Measurements from ENCODE around the gene RPGRIP1L.

GRCh38 chr16:53707671-53708070 lies 4.0 kb upstream of the RPGRIP1L start:
- TF ChIP-seq, protein P1, sequence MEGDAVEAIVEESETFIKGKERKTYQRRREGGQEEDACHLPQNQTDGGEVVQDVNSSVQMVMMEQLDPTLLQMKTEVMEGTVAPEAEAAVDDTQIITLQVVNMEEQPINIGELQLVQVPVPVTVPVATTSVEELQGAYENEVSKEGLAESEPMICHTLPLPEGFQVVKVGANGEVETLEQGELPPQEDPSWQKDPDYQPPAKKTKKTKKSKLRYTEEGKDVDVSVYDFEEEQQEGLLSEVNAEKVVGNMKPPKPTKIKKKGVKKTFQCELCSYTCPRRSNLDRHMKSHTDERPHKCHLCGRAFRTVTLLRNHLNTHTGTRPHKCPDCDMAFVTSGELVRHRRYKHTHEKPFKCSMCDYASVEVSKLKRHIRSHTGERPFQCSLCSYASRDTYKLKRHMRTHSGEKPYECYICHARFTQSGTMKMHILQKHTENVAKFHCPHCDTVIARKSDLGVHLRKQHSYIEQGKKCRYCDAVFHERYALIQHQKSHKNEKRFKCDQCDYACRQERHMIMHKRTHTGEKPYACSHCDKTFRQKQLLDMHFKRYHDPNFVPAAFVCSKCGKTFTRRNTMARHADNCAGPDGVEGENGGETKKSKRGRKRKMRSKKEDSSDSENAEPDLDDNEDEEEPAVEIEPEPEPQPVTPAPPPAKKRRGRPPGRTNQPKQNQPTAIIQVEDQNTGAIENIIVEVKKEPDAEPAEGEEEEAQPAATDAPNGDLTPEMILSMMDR (IDR thresholded peaks at IDR 0.05), result no peak
- no peak for TF ChIP-seq POLR2A (IDR thresholded peaks at IDR 0.05)

Data from adrenal gland (tissue), 5 donors.